ENCODE data around the gene COBL. TPM values are rescaled to one million over a fixed set of nuclear protein-coding genes. Genes with fewer than 3 reads are reported as not detected.

Gene COBL
- total RNA-seq, 1 experiment from 2014 or later, result 1.2 TPM

GRCh38 chr7:51234609-51235308 lies 81.8 kb downstream of the COBL start:
- DNase-seq (ENCODE audit: low read depth), result no peak

DNA sequence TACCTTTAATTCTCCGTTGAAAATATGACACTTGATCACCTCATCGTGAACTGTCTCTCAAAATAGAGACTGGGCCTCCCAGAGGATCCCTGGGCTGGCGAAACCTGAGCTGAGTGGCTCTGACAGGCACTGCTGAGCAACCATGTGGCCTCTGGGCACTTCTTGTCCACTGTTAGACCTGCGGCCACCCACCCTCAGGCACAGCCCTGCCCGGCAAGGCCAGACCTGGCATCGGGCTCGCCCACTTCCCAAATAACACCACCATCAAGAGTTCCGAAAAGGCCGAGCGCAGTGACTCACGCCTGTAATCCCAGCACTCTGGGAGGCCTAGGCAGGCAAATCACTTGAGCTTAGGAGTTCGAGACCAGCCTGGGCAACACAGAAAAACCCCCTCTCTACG lies 82.5 kb downstream of the COBL start:
- no peak for DNase-seq (ENCODE audit: low read depth)

DNA sequence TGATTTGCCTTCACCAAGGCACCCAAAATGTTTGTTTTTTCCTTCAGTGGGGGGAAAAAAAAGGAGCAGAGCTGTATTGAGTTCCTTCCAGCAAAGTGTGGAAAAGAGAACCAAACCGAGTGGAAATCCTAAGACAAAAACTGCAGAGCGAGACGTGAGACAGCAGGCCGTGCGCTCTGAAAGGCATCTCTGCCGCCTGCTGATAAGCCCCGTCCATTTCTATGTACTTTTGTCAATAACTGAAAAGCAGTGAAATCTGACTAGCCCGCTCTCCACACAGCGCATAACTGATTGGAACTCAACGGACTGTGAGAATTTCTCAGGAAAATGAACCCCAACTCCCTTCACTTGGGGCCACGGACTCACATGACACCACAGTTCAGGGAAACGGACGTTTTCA lies 83.2 kb downstream of the COBL start:
- DNase-seq (ENCODE audit: low read depth), result no peak

GRCh38 chr7:51230723-51231122 lies 85.9 kb downstream of the COBL start:
- DNase-seq (ENCODE audit: low read depth), result no peak

GRCh38 chr7:51230324-51230625 lies 86.3 kb downstream of the COBL start:
- DNase-seq (ENCODE audit: low read depth), result no peak

- no peak for DNase-seq (ENCODE audit: low read depth)
Measured at GRCh38 chr7:51229620-51230323, 86.8 kb downstream of the COBL start.

DNA sequence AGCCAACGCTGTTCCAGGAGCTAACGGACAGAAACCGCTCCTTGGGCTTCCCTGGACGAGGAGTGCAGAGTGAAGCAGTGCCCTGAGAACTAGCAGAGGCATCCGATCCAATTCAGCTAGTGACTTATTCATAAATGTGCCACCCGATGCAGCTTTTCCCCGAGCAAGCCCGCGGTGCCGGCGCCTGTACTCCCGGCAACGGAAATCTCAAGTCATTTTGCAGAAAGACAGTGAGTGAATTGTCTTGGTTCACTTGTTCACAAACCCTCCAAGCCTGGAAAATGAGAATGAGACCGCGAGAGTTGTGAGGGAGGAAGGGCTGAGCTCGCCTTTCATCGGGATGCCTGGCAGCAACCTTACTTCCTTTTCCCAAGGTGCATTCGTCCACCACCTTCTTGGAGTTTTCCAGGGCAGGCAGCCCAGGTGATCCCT lies 87.5 kb downstream of the COBL start:
- no peak for DNase-seq (ENCODE audit: low read depth)

- no peak for DNase-seq (ENCODE audit: low read depth)
Measured at GRCh38 chr7:51228386-51228958, 88.1 kb downstream of the COBL start.

- no peak for DNase-seq (ENCODE audit: low read depth)
Measured at GRCh38 chr7:51227861-51228260, 88.7 kb downstream of the COBL start.

DNA sequence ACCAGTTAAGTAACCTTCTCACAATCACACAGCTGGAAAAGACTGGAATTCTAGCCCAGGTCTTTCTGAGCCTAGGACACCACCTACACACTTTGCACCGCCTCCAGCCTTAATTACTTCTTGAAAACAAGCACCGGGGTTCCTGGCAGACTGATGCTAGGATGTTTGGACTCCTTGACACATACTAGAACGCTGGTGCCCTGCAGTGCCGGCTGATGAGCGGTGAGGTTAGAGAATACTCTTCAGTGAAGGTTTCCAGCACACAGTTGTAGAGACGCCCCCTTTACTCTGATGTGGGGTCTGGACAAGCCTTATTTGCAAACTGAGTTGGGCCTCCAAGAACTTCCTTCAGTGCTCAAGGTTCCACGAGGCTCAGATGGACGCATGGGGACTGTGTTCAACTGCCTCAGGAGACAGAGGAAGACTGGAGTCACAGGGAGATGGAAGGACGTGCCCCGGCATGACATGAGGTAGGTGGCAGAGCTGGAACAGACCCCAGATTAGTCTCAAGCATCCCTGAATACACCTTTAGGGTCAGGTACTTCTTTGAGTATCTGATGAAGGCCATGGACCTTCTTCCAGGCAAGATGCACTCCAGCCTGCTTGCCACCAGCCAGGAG lies 89.6 kb downstream of the COBL start:
- no peak for DNase-seq (ENCODE audit: low read depth)

DNA sequence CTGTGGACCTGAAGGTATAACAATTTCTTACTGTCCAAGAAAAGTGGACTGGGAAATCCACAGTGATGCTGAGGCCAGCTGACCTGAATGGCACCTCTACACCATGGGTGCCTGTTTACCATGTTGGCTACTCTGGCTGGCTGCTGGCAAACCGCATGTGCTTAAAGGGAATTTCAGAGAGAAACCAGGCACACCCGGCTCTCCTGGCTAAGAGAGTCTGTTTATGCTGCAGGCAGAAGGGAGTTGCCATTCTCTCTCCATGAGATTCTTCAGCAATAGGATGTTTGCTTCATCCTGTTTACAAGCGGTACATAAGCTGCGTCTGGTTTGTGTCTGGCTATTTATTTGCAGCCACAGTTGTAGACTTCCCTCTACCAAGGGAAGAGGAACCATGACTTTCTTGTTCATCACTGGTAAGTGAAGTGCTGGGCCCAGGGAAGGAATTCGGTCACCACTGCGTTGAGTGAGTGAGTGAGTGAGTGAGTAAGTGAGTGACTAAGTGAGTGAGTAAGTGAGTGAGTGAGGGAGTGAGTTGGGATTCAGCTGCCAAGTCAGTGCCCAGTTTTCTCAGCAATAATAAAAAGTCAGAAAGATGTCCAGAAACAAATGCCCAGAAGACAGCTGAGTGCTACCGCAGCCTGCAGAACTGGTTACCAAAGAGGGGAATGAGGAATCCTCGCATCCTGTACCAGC lies 90.4 kb downstream of the COBL start:
- peak; percentile 66 for DNase-seq (ENCODE audit: low read depth)

DNA sequence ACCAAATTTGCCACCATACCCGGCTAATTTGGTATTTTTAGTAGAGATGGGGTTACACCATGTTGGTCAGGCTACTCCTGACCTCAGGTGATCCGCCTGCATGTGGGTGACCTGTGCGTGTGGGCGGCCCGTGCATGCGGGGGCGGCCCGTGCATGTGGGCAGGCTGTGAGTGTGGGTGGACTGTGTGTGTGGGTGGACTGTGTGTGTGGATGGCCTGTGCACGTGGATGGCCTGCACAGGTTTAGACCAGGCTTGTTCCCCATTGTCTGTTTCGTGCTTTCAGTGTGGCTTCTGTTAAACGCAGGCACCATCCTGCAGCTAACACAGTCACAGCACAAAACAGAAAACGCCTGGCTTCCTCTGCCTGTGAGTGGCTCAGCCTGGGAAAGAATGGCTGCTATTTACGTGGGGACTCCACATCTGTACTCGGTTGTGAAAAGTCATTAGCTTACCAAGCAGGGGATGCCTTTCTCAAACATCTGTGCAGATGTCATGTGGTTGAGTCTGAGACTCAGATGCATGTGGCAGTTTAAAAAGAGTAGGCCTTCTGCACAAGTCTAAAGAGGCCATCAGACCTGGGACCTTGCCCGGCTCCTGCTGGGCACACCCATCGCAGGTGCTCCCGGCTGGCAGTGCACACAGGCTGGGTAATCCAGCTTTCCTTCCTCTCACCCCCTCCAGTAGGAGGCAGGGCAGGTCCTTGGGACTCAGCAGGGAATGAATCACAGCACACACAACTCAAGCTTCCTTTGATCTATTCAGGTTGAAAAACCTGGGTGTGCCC lies 91.6 kb downstream of the COBL start:
- peak; percentile 44 for DNase-seq (ENCODE audit: low read depth)

DNA sequence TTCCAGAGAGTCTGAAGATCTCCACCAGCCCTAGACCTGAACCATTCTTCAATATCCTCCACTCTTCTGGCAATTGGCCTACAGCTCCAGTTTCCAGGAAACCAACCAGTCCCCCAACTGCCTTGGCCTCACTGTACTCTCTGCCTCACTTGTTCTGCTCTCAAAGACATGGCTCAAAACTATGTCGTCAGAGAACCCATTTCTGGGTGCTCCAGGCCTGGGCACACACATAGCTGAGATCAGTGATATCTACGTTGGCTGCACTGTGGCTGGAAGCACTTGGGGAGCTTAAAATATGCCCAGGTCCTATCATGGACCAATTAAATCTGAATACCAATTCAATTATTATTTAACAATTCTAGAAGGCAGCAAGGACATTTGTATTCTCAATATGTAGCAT lies 93.1 kb downstream of the COBL start:
- no peak for DNase-seq (ENCODE audit: low read depth)

DNA sequence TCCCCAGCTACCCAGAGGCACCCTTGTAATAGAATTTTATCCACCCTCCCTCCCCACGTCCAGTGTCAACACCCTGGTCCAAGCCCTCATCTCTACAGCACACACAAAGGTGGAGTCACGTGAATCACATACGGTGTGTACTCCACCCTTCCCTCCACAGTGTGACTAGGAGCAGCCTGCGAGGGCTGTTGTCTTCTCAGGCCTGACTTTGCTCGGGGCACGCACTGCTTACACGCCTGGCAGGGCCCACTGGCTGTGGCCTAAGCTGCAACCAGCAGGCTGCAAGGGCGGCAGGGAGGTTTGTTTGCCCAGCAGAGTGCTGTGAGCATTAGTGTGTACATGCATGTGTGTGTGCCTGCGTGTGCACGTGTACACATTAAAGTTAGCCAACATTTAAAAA lies 93.7 kb downstream of the COBL start:
- DNase-seq (ENCODE audit: low read depth), result no peak

DNA sequence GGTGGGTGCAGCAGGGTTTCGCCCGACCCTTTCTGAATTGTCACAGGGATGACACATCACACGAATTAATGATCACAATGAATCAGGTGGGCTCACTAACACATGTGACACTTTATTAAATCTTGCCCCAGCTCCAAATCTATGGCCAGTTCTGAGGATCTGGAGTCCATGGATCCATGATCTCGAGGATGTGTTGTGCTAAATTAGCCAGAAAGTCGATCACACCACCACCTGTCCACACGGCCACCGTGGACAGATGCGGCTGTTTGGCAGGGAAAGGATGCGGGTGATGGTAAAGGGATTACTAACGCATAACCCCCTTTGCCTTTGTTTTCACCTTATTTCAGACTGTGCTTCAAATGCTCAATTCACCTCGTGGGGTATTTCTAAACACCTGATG lies 96.4 kb downstream of the COBL start:
- no peak for DNase-seq (ENCODE audit: low read depth)

DNA sequence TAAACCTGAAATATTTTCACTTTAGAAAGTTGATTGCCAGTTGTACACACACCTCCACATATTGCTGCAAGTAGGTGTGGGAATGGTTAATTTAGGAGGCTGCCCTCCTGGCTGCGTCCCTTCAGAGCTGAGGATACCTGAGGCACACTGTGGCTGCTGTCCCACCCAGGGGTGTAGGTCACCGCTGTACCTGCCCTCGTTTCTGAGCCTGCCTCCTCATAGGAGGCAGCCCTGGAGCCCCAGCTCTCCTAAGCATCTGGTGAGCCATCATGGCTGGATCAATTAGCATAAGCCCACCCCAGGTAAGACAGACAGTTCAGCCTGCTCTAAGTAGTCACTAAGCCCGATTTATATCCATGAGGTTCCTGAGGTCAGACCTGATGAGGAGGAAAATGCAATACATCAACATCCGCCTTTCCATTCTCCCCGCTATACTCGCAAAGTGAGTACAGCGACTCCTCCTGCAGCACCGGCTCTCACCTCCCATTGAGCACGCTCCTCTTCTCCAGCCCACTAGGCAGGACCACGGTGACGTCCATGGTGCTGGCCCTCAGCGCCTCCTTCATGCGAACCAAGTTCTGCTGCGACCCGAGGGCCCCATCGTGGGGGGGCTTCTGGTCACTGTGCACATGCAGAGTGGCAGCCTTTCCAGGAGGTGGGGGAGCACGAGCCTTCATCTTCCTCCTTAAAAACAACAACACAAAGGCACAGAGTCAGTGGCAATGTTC lies 97.2 kb downstream of the COBL start:
- no peak for DNase-seq (ENCODE audit: low read depth)

DNA sequence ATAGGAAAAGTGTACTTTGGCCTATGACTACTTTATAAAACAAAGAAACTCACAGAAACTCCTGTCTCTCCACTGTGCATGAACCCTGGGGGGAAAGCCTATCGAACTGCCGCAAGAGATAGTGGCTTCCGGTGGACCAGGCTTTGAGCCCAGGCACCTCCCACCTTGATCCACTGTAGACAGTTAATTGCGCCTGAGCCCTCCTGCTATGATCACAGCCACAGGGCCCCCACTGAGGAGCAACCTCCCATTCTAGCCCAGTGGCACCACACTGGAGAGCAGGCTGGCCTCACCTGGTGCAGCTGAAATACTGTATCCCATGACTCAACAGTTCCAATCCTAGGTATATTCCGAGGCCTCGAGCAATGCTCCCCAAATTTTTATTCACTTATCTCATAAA lies 98.8 kb downstream of the COBL start:
- DNase-seq (ENCODE audit: low read depth), result no peak

DNA sequence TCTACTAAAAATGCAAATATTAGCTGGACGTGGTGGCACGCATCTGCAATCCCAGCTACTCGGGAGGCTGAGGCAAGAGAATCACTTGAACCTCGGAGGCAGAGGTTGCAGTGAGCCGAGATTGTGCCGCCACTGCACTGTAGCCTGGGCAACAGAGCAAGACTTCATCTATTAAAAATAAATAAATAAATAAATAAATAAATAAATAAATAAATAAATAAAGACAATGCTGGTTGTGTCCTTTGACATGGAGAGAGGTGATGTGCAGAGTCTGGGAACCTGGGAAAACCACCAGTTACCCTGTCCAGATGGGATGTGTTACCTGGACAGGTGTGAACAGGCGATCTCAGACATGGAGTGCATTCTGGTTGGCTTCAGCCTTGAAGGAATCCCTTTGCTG lies 102.5 kb downstream of the COBL start:
- DNase-seq (ENCODE audit: low read depth), result no peak

GRCh38 chr7:51213618-51214017 lies 103.0 kb downstream of the COBL start:
- peak; percentile 14 for DNase-seq (ENCODE audit: low read depth)

- no peak for DNase-seq (ENCODE audit: low read depth)
Measured at GRCh38 chr7:51210766-51211165, 105.8 kb downstream of the COBL start.
